Activated CD4-positive, alpha-beta T cell treated with anti-CD3 and anti-CD28 coated beads for 24 hours (primary cell): ENCODE data around the gene ERVK3-1.

Experiments used
- DNase-seq, 2 donors: peaks; one replicate each; pipeline ENCODE4 v3.0.0-alpha.2; 2020; ENCODE audit warnings: low read depth in 2 of 2

Gene ERVK3-1

GRCh38 chr19:58364146-58364545, 59.0 kb downstream of the ERVK3-1 start:
- no peak for DNase-seq
